Effector CD4-positive, alpha-beta T cell (primary cell): ENCODE results near the gene ENGASE.
A peak's percentile ranks its signal among the peaks of the same experiment; 100 is the strongest.

Source experiments
- DNase-seq: peaks from one replicate; pipeline ENCODE4 v3.0.0-alpha.2; 2020

Gene ENGASE

DNA sequence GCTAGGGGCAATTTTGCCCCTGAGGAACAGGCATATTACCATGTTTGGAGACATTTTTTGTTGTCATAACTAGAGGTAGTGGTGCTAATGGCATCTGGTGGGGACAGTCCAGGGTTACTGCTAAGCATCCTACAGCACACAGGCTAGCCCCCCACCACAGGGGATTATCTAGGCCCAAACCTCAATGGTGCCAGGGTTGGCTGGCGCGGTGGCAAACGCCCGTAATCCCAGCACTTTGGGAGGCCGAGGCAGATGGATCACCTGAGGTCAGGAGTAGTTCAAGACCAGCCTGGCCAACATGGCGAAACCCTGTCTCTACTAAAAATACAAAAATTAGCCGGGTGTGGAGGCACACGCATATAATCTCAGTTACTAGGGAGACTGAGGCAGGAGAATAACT lies 35.5 kb upstream of the ENGASE start:
- no peak for DNase-seq

- DNase-seq: no peak
These were observed 34.7 kb upstream of the ENGASE start for GRCh38 chr17:79039886-79040285.

DNA sequence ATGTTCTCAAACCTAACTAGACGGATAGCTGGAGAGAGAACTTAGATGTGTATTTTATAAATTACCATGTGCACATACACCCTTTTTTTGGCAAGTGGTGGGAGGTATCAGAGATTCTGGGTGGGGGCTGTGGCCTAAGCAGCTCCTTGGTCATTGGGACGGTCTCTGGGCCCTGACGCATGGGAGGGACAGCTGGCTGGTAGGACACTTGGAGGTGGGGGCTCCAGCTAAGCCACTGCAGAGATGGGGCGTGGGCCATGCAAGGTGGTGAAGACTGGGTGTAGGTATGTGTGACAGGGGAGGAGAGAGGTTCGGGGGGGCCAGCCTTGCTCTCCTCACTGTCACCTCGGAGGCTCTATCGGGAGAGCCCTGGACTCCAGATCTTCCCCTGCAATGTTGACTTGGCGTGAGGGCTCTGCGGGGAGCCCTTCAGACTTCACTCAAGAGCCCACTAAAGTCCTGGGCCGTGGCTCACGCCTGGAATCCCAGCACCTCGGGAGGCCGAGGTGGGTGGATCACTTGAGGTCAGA lies 33.5 kb upstream of the ENGASE start:
- DNase-seq: no peak

DNA sequence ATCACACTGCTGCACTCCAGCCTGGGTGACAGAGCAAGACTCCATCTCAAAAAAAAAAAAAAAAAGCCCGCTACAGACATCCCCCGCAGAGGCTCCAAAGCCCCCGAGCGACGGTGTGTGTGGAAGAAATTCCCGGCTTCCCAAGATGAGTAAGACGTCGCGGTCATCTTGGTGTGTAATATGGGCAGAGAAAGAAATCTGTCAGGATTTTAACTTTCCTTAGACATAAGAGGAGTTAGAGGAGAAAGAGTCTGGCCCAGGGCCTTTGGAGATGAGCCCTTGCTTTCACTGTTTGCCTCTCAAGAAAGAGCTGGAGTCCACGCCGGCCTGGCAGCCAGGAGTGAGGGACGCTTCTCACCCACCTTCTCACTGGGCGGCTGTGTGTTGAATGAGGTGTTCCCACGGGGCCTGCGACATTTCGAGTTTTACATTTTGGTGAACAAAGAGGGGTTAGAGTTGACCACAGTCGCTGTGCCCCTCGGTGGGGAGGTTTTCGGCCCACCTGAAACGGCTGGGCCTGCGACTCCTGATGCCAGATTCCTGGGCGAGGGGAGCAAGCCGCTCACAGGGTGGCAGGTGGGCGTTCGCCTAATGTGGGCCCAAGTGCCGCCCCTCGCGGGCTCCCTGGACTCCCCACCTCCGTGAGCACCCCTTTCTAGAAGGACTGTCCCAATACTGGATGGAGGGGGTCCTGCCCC lies 32.8 kb upstream of the ENGASE start:
- no peak for DNase-seq

- DNase-seq: peak; percentile 61
These were observed 32.0 kb upstream of the ENGASE start for GRCh38 chr17:79042421-79043190.

DNA sequence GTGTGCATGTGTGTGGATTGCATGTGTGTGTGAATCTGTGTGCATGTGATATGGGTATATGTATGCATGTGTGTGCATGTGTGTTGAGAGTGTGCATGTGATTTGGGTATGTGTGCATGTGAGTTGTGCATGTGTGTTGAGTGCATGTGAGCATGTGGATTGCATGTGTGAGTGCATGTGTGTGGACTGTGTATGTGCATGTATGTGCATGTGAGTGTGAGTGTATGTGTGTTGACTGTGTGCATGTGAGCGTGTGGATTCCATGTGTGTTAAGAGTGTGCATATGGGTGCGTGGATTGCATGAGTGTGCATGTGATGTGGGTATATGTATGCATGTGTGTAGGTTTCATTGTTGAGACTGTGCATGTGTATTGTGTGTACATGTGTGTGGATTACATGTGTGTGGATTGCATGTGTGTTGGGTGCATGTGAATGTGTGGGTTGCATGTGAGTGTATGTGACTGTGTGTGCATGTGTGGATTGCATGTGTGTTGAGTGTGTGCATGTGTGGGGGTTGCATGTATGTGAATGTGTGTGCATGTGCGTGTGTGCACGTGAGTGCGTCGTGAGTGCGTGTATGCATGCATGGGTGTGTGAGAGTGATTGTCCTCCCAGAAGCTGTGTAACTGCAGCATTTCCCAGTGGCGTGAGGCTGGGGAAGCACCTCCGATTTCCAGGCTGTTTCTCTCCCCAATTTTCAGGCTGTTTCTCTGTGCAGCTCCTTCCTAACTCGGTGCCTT lies 31.3 kb upstream of the ENGASE start:
- no peak for DNase-seq

- DNase-seq: no peak
These were observed 30.7 kb upstream of the ENGASE start for GRCh38 chr17:79043931-79044320.

- DNase-seq: no peak
These were observed 30.2 kb upstream of the ENGASE start for GRCh38 chr17:79044462-79044861.

- no peak for DNase-seq
These were observed 29.5 kb upstream of the ENGASE start for GRCh38 chr17:79045001-79045729.

DNA sequence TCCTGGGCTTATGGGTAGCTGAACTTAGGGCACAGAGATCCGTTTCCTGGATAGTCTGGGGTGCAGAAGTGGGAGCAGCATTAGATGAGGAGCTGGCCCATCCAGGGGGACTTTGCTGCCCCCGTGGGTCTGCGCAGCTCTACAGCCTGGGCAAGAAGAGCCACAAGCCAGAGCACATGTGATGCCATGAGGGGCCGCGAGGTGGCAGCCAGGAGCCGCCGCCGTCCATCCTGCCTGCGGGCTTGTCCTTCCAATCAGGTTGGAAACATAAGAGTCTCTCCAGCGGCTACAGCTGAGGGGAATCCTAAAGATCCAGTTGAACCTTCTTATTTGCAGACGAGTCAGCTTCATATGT lies 28.8 kb upstream of the ENGASE start:
- peak; percentile 42 for DNase-seq

- no peak for DNase-seq
These were observed 28.3 kb upstream of the ENGASE start for GRCh38 chr17:79046197-79046915.

GRCh38 chr17:79046916-79047280 lies 27.7 kb upstream of the ENGASE start:
- DNase-seq: no peak

- no peak for DNase-seq
These were observed 27.2 kb upstream of the ENGASE start for GRCh38 chr17:79047291-79047920.

DNA sequence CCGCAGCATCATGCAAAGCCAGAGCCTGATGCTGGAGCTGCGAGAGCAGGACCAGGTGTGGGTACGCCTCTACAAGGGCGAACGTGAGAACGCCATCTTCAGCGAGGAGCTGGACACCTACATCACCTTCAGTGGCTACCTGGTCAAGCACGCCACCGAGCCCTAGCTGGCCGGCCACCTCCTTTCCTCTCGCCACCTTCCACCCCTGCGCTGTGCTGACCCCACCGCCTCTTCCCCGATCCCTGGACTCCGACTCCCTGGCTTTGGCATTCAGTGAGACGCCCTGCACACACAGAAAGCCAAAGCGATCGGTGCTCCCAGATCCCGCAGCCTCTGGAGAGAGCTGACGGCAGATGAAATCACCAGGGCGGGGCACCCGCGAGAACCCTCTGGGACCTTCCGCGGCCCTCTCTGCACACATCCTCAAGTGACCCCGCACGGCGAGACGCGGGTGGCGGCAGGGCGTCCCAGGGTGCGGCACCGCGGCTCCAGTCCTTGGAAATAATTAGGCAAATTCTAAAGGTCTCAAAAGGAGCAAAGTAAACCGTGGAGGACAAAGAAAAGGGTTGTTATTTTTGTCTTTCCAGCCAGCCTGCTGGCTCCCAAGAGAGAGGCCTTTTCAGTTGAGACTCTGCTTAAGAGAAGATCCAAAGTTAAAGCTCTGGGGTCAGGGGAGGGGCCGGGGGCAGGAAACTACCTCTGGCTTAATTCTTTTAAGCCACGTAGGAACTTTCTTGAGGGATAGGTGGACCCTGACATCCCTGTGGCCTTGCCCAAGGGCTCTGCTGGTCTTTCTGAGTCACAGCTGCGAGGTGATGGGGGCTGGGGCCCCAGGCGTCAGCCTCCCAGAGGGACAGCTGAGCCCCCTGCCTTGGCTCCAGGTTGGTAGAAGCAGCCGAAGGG lies 26.4 kb upstream of the ENGASE start:
- no peak for DNase-seq

DNA sequence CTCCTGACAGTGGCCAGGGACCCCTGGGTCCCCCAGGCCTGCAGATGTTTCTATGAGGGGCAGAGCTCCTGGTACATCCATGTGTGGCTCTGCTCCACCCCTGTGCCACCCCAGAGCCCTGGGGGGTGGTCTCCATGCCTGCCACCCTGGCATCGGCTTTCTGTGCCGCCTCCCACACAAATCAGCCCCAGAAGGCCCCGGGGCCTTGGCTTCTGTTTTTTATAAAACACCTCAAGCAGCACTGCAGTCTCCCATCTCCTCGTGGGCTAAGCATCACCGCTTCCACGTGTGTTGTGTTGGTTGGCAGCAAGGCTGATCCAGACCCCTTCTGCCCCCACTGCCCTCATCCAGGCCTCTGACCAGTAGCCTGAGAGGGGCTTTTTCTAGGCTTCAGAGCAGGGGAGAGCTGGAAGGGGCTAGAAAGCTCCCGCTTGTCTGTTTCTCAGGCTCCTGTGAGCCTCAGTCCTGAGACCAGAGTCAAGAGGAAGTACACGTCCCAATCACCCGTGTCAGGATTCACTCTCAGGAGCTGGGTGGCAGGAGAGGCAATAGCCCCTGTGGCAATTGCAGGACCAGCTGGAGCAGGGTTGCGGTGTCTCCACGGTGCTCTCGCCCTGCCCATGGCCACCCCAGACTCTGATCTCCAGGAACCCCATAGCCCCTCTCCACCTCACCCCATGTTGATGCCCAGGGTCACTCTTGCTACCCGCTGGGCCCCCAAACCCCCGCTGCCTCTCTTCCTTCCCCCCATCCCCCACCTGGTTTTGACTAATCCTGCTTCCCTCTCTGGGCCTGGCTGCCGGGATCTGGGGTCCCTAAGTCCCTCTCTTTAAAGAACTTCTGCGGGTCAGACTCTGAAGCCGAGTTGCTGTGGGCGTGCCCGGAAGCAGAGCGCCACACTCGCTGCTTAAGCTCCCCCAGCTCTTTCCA lies 25.5 kb upstream of the ENGASE start:
- no peak for DNase-seq

DNA sequence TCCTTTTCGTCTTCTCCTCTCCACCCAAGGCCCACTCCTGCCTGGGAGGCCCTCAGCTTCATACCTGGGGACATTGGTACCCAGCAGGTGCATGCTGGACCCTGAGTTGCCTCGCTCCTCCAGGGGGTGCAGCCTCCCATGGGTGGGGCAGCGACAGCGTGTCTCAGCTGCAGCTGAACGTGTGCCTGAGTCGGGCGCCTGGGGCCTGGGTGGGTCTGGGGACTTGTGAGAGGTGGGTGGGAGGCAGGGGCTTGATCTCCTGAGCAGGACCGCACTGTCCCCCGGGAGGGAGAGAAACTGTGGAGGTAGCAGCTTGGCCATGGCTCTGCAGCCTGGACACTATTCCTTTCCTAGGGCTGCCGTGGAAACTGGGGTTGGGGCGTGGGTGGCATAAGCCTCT lies 24.8 kb upstream of the ENGASE start:
- DNase-seq: no peak

GRCh38 chr17:79050551-79050950 lies 24.1 kb upstream of the ENGASE start:
- DNase-seq: no peak

- DNase-seq: no peak
These were observed 23.3 kb upstream of the ENGASE start for GRCh38 chr17:79051306-79051705.

GRCh38 chr17:79052131-79052530 lies 22.5 kb upstream of the ENGASE start:
- no peak for DNase-seq
